T-helper 1 cell treated with Interleukin-12 subunit alpha and Interleukin-12 subunit beta and Interleukin-4 antibody, amounts not matched to agents 30 ng/mL and 1 ng/mL, for 36 hours (primary cell): ENCODE measurements around the gene MYO3B. TPM values are rescaled to one million over a fixed set of nuclear protein-coding genes. Genes with fewer than 3 reads are reported as not detected.

Experiments
- intact Hi-C: fragments of 100-400 bp; cut with micrococcal nuclease; formaldehyde crosslinking; loops from one replicate; pipeline ENCODE4 v1.15.1; 2024
- total RNA-seq: library from RNA; stranded (reverse); gene quantifications from 2 replicates; pipeline ENCODE4 v1.2.3, GENCODE V29; 2022

The MYO3B gene
- 0.59 and 0.78 TPM in 2 replicates for total RNA-seq

GRCh38 chr2:170177950-170178781 lies at the start of gene MYO3B:
MYO3B (plus strand) TSS chr2:170178147; CDS start chr2:170178288, 141 bp downstream.
- intact Hi-C loops = no loop called here

- intact Hi-C loops = no loop called here
Measured at GRCh38 chr2:170139276-170139967, 38.5 kb upstream of the MYO3B start.

GRCh38 chr2:170140561-170140960 lies 37.4 kb upstream of the MYO3B start:
- intact Hi-C loops = no loop called here

- intact Hi-C loops = no loop called here
Measured at GRCh38 chr2:170141865-170142264, 36.1 kb upstream of the MYO3B start.

GRCh38 chr2:170142502-170142901 lies 35.4 kb upstream of the MYO3B start:
- intact Hi-C loops = no loop called here

- intact Hi-C loops = no loop called here
Measured at GRCh38 chr2:170143045-170143717, 34.8 kb upstream of the MYO3B start.

GRCh38 chr2:170144761-170145160 lies 33.2 kb upstream of the MYO3B start:
- intact Hi-C loops = no loop called here

GRCh38 chr2:170145191-170145590 lies 32.8 kb upstream of the MYO3B start:
- intact Hi-C loops = no loop called here

- intact Hi-C loops = no loop called here
Measured at GRCh38 chr2:170145675-170146432, 32.1 kb upstream of the MYO3B start.

- intact Hi-C loops = no loop called here
Measured at GRCh38 chr2:170146784-170147183, 31.2 kb upstream of the MYO3B start.

GRCh38 chr2:170147576-170147975 lies 30.4 kb upstream of the MYO3B start:
- intact Hi-C loops = no loop called here

GRCh38 chr2:170148161-170148560 lies 29.8 kb upstream of the MYO3B start:
- intact Hi-C loops = no loop called here

GRCh38 chr2:170152421-170152820 lies 25.5 kb upstream of the MYO3B start:
- intact Hi-C loops = no loop called here

GRCh38 chr2:170155022-170155722 lies 22.8 kb upstream of the MYO3B start:
- intact Hi-C loops = no loop called here

- intact Hi-C loops = no loop called here
Measured at GRCh38 chr2:170155723-170156253, 22.2 kb upstream of the MYO3B start.

- intact Hi-C loops = no loop called here
Measured at GRCh38 chr2:170156592-170156991, 21.4 kb upstream of the MYO3B start.

- intact Hi-C loops = no loop called here
Measured at GRCh38 chr2:170157025-170157684, 20.8 kb upstream of the MYO3B start.

GRCh38 chr2:170159060-170159459 lies 18.9 kb upstream of the MYO3B start:
- intact Hi-C loops = no loop called here

- intact Hi-C loops = no loop called here
Measured at GRCh38 chr2:170161516-170162270, 16.3 kb upstream of the MYO3B start.
